ENCODE data around the gene MRPS34.

- TF ChIP-seq ZNF57 (CRISPR knock-in tag; IDR thresholded peaks at IDR 0.05) (no peak), NBN (IDR thresholded peaks at IDR 0.05; ENCODE audit: low read depth) (no peak), ZNF354B (CRISPR knock-in tag; IDR thresholded peaks at IDR 0.05) (no peak), FOSL1 (tag; conservative IDR thresholded peaks at IDR 0.05) (no peak), CEBPZ (IDR thresholded peaks at IDR 0.05; ENCODE audit: borderline replicate concordance, low read depth, low read length) (no peak), MAZ (CRISPR knock-in tag; conservative IDR thresholded peaks at IDR 0.05 in 1 of 2, IDR thresholded peaks at IDR 0.05 in 1 of 2) (no peak), CTCF (IDR thresholded peaks at IDR 0.05 in 2 of 3, conservative IDR thresholded peaks at IDR 0.05 in 1 of 3; ENCODE audit: insufficient read depth in 2 of 3, low read depth in 1 of 3, low read length in 3 of 3) (no peak), ZNF324 (CRISPR knock-in tag; IDR thresholded peaks at IDR 0.05) (no peak), NR1H2 (CRISPR knock-in tag; IDR thresholded peaks at IDR 0.05) (no peak), ATF3 (IDR thresholded peaks at IDR 0.05) (no peak), ATF3 (CRISPR knock-in tag; conservative IDR thresholded peaks at IDR 0.05) (no peak), PML (IDR thresholded peaks at IDR 0.05; ENCODE audit: low read length) (no peak), HNRNPH1 (optimal IDR thresholded peaks at IDR 0.05; ENCODE audit: low read depth, low read length) (no peak)
- TF ChIP-seq, protein P1, sequence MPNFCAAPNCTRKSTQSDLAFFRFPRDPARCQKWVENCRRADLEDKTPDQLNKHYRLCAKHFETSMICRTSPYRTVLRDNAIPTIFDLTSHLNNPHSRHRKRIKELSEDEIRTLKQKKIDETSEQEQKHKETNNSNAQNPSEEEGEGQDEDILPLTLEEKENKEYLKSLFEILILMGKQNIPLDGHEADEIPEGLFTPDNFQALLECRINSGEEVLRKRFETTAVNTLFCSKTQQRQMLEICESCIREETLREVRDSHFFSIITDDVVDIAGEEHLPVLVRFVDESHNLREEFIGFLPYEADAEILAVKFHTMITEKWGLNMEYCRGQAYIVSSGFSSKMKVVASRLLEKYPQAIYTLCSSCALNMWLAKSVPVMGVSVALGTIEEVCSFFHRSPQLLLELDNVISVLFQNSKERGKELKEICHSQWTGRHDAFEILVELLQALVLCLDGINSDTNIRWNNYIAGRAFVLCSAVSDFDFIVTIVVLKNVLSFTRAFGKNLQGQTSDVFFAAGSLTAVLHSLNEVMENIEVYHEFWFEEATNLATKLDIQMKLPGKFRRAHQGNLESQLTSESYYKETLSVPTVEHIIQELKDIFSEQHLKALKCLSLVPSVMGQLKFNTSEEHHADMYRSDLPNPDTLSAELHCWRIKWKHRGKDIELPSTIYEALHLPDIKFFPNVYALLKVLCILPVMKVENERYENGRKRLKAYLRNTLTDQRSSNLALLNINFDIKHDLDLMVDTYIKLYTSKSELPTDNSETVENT (CRISPR knock-in tag; IDR thresholded peaks at IDR 0.05) = no peak
- TF ChIP-seq, protein P2, sequence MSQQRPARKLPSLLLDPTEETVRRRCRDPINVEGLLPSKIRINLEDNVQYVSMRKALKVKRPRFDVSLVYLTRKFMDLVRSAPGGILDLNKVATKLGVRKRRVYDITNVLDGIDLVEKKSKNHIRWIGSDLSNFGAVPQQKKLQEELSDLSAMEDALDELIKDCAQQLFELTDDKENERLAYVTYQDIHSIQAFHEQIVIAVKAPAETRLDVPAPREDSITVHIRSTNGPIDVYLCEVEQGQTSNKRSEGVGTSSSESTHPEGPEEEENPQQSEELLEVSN (IDR thresholded peaks at IDR 0.05; ENCODE audit: borderline replicate concordance in 1 of 2, extremely low read depth in 1 of 2, insufficient read depth in 1 of 2, insufficient read length in 1 of 2, low read depth in 1 of 2, low read length in 1 of 2, poor library complexity in 1 of 2, severe bottlenecking in 1 of 2) = no peak
Observed at GRCh38 chr16:1789643-1790045, 16.7 kb upstream of the MRPS34 start.
